CD4-positive, alpha-beta T cell treated with Interleukin-17A for 1 hour (primary cell): ENCODE measurements around the gene ALK.
"Not testable (repeated sequence)": the region's sequence is repeated elsewhere in the genome, so short reads cannot be mapped to it uniquely, and the experiment has no call there.

Source experiments
- DNase-seq: peaks from one replicate; pipeline ENCODE4 v3.0.0-alpha.2; 2020

Gene ALK

GRCh38 chr2:29253026-29253425, 668.4 kb downstream of the ALK start:
- DNase-seq: no peak

GRCh38 chr2:29251406-29251805, 670.0 kb downstream of the ALK start:
- DNase-seq: no peak

- no peak for DNase-seq
These were observed 670.4 kb downstream of the ALK start for GRCh38 chr2:29250977-29251376.

GRCh38 chr2:29249666-29250253, 671.6 kb downstream of the ALK start:
- DNase-seq: no peak

- DNase-seq: no peak
These were observed 674.0 kb downstream of the ALK start for GRCh38 chr2:29247336-29247914.

GRCh38 chr2:29246383-29247300, 674.7 kb downstream of the ALK start:
- no peak for DNase-seq

- DNase-seq: no peak
These were observed 675.5 kb downstream of the ALK start for GRCh38 chr2:29245742-29246382.

- not testable (repeated sequence) for DNase-seq
These were observed 676.2 kb downstream of the ALK start for GRCh38 chr2:29245035-29245741.

- DNase-seq: no peak
These were observed 678.6 kb downstream of the ALK start for GRCh38 chr2:29242621-29243375.

- no peak for DNase-seq
These were observed 679.3 kb downstream of the ALK start for GRCh38 chr2:29241955-29242565.

- no peak for DNase-seq
These were observed 680.0 kb downstream of the ALK start for GRCh38 chr2:29241341-29241740.

GRCh38 chr2:29240601-29241000, 680.8 kb downstream of the ALK start:
- DNase-seq: no peak

GRCh38 chr2:29239209-29239960, 682.0 kb downstream of the ALK start:
- no peak for DNase-seq

- DNase-seq: no peak
These were observed 682.9 kb downstream of the ALK start for GRCh38 chr2:29238497-29238896.

GRCh38 chr2:29236074-29236473, 685.3 kb downstream of the ALK start:
- no peak for DNase-seq

GRCh38 chr2:29235411-29235810, 686.0 kb downstream of the ALK start:
- no peak for DNase-seq

GRCh38 chr2:29233428-29233827, 688.0 kb downstream of the ALK start:
- no peak for DNase-seq

- DNase-seq: no peak
These were observed 689.3 kb downstream of the ALK start for GRCh38 chr2:29232041-29232440.

- no peak for DNase-seq
These were observed 691.7 kb downstream of the ALK start for GRCh38 chr2:29229640-29230039.

- no peak for DNase-seq
These were observed 692.4 kb downstream of the ALK start for GRCh38 chr2:29228947-29229346.
